ENCODE results near the gene ADAMTSL3. TPM values are rescaled to one million over a fixed set of nuclear protein-coding genes. Genes with fewer than 3 reads are reported as not detected.

ADAMTSL3 gene
- total RNA-seq, 2 donors from 2014 or later, result 0.79 to 3.4 TPM

GRCh38 chr15:83893308-83893707, 239.4 kb downstream of the ADAMTSL3 start:
- WGBS, 2 experiments (ENCODE audit: insufficient coverage in 1 of 2, insufficient read length in 1 of 2), result 83 to 92% methylated on average over 2 to 3 of the region's 3 CpGs
- no peak for TF ChIP-seq CTCF (conservative IDR thresholded peaks at IDR 0.05)
- no peaks in the 10 kb centered on the region for H3K4me1 Mint-ChIP-seq

GRCh38 chr15:83897037-83897436, 243.1 kb downstream of the ADAMTSL3 start:
- Mint-ChIP-seq H3K4me3 (no peak overlapping the region), H3K27me3 (ENCODE audit: insufficient read depth) (peaks cover 4% of the 10 kb centered on the region), H3K4me1 (no peaks in the 10 kb centered on the region), H3K9me3 (no peaks in the 10 kb centered on the region), H3K27ac (no peak overlapping the region), H3K36me3 (ENCODE audit: low read depth) (no peaks in the 10 kb centered on the region)
- WGBS, 2 experiments (ENCODE audit: insufficient coverage in 1 of 2, insufficient read length in 1 of 2), result 100% methylated on average over 2 of the region's 2 CpGs; no CpG with 5 or more reads in 1 of the 2 experiments
- Histone ChIP-seq H3K9ac (ENCODE audit: extremely low read depth, low read length, poor library complexity, severe bottlenecking) (no peak overlapping the region), H3K27ac (ENCODE audit: low read depth, low read length) (no peak overlapping the region), H3K9me3 (ENCODE audit: control insufficient read depth, low read length) (no peaks in the 10 kb centered on the region), H3K36me3 (ENCODE audit: control insufficient read depth, insufficient read depth, low read length) (no peaks in the 10 kb centered on the region), H3K4me1 (ENCODE audit: control insufficient read depth, insufficient read depth, low read length) (no peaks in the 10 kb centered on the region), H3K27me3 (ENCODE audit: control insufficient read depth, insufficient read depth, low read length, poor library complexity, severe bottlenecking) (no peaks in the 10 kb centered on the region), H3K4me3 (ENCODE audit: low read length) (no peak overlapping the region)
- TF ChIP-seq CTCF (conservative IDR thresholded peaks at IDR 0.05), result no peak
- no peak for DNase-seq

More at GRCh38 chr15:83893308-83893707, 239.4 kb downstream of the ADAMTSL3 start:
- Histone ChIP-seq H3K27me3 (ENCODE audit: control insufficient read depth, insufficient read depth, low read length, poor library complexity, severe bottlenecking) (no peaks in the 10 kb centered on the region), H3K4me1 (ENCODE audit: control insufficient read depth, insufficient read depth, low read length) (no peaks in the 10 kb centered on the region), H3K9me3 (ENCODE audit: control insufficient read depth, low read length) (no peaks in the 10 kb centered on the region), H3K9ac (ENCODE audit: extremely low read depth, low read length, poor library complexity, severe bottlenecking) (no peak overlapping the region), H3K27ac (ENCODE audit: low read depth, low read length) (no peak overlapping the region), H3K36me3 (ENCODE audit: control insufficient read depth, insufficient read depth, low read length) (no peaks in the 10 kb centered on the region), H3K4me3 (ENCODE audit: low read length) (no peak overlapping the region)
- H3K27ac Mint-ChIP-seq, result no peak overlapping the region
- H3K4me3 Mint-ChIP-seq, result no peak overlapping the region
- no peaks in the 10 kb centered on the region for H3K36me3 Mint-ChIP-seq (ENCODE audit: low read depth)
- DNase-seq, result no peak
- no peaks in the 10 kb centered on the region for H3K9me3 Mint-ChIP-seq
- H3K27me3 Mint-ChIP-seq (ENCODE audit: insufficient read depth), result peaks cover 7% of the 10 kb centered on the region

- 92% methylated on average over 2 of the region's 2 CpGs; no CpG with 5 or more reads in 1 of the 2 experiments for WGBS, 2 experiments (ENCODE audit: insufficient coverage in 1 of 2, insufficient read length in 1 of 2)
- no peaks in the 10 kb centered on the region for H3K4me1 Mint-ChIP-seq
- TF ChIP-seq CTCF (conservative IDR thresholded peaks at IDR 0.05), result no peak
- Histone ChIP-seq H3K4me1 (ENCODE audit: control insufficient read depth, insufficient read depth, low read length) (no peaks in the 10 kb centered on the region), H3K4me3 (ENCODE audit: low read length) (no peak overlapping the region), H3K27me3 (ENCODE audit: control insufficient read depth, insufficient read depth, low read length, poor library complexity, severe bottlenecking) (no peaks in the 10 kb centered on the region), H3K9ac (ENCODE audit: extremely low read depth, low read length, poor library complexity, severe bottlenecking) (no peak overlapping the region), H3K27ac (ENCODE audit: low read depth, low read length) (no peak overlapping the region), H3K9me3 (ENCODE audit: control insufficient read depth, low read length) (no peaks in the 10 kb centered on the region), H3K36me3 (ENCODE audit: control insufficient read depth, insufficient read depth, low read length) (no peaks in the 10 kb centered on the region)
- DNase-seq, result no peak
- H3K27ac Mint-ChIP-seq, result no peak overlapping the region
- H3K9me3 Mint-ChIP-seq, result no peaks in the 10 kb centered on the region
- no peak overlapping the region for H3K4me3 Mint-ChIP-seq
- no peaks in the 10 kb centered on the region for H3K36me3 Mint-ChIP-seq (ENCODE audit: low read depth)
- peaks cover 4% of the 10 kb centered on the region for H3K27me3 Mint-ChIP-seq (ENCODE audit: insufficient read depth)
Observed at GRCh38 chr15:83898361-83898760, 244.4 kb downstream of the ADAMTSL3 start.
